CD4-positive, alpha-beta T cell treated with Interleukin-2 at 100 ng/mL for 4 hours (primary cell): ENCODE data around the gene DCN.

ENCODE experiments used
- DNase-seq: peaks from one replicate; pipeline ENCODE4 v3.0.0-alpha.2; 2020; ENCODE audit warnings: low spot score

The DCN gene

GRCh38 chr12:91100906-91101305 lies 81.7 kb downstream of the DCN start:
- no peak for DNase-seq

GRCh38 chr12:91099836-91100235 lies 82.8 kb downstream of the DCN start:
- no peak for DNase-seq

DNA sequence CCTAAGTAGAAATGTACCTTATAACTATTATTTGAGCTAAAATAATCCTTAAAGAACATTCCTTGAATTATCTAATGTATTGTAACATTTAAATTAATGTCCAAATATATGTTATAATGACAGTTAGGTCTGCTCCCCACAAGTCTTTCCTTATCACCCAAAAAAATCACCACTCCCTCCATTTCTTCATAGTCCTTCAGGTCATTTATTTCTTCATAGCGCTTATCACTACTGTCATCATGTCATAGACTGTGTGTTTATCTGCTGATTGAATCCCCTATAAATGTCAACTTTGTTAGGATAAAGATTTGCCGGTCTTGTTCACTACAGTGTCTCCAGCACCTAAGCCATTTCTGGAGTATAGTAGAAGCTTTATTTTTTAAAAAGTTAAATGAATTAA lies 83.3 kb downstream of the DCN start:
- no peak for DNase-seq

GRCh38 chr12:91098941-91099340 lies 83.7 kb downstream of the DCN start:
- DNase-seq, result no peak

DNA sequence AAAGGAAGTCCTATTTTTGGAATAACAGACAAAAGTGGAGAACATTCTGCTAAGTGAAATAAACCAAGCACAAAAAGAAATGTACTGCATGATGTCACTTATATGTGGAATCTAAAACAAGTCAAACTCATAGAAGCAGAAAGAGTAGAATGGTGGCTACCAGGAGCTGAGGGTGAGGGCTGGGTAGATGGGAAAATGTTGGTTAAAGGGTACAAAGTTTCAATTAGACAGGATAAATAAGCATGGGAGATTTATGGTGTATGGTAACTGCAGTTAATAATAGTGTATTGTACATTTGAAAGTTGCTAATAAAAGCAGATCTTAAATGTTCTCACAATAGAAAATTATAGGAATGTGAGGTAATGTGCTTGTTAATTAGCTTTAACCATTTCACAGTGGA lies 84.2 kb downstream of the DCN start:
- DNase-seq, result no peak

GRCh38 chr12:91094957-91095356 lies 87.7 kb downstream of the DCN start:
- no peak for DNase-seq

- DNase-seq, result no peak
Measured at GRCh38 chr12:91094032-91094662, 88.5 kb downstream of the DCN start.

DNA sequence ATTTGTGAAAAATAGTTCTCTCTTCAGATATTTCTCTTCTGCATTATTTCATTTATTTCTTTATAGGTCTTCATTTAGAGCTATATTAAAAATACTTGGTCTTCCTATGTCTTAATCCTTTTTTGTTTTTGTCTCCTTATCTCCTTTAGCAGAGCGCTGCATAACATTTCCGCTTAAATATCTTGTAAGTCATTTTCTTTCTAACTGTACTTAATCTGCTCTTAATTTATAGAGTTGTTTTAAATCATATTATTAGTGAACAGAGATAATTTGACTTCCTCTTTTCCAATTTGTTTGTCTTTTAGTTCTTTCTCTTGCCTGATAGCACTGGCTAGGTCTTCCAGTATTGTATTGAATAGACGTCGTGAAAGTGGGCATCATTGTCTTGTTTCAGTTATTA lies 89.3 kb downstream of the DCN start:
- DNase-seq, result no peak

DNA sequence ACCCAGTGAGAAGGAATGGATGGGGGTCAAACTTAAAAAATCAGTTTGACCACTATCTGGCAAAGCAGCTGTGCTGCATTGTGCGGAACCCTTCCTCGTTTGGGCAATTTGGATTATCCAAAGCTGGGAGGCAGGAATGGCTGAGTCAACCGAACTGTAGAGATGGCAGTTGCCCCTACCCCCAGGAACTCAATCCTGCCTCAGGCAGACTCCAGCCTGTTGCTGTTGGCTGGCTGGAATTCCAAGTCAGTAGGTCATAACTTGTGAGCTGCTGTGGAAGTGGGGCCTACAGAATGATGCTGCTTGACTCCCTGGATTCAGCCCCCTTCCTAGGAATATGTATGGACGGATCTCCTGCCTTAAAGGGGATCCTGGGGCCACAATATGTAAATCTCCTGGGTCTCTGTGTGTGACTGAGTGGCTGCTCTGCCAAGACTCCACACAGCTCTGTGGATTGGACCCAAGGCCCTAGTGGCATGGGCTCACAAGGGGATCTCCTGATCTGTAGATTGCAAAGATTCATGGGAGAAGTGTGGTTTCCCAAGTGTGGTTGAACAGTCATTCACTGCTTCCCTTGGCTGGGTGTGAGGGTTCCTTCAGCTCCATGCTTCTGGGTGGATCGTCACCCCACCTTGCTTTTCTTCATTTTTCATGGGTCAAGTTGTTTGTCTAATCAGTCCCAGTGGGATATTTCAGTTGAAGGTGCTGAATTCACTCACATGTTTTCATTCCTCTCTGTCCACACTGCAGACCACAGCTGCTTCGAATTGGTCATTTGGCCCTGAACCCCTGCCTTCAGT lies 90.5 kb downstream of the DCN start:
- no peak for DNase-seq
